GM19395 (cell line): Measurements from ENCODE around the gene PRAC1.

Experiments used
- ATAC-seq: cut with Tn5 transposase; IDR thresholded peaks from one replicate; pipeline ENCODE4 v1.9.1; 2021; ENCODE audit warnings: mild to moderate bottlenecking, moderate library complexity; ENCODE audit not compliant: unreplicated experiment

PRAC1 gene

DNA sequence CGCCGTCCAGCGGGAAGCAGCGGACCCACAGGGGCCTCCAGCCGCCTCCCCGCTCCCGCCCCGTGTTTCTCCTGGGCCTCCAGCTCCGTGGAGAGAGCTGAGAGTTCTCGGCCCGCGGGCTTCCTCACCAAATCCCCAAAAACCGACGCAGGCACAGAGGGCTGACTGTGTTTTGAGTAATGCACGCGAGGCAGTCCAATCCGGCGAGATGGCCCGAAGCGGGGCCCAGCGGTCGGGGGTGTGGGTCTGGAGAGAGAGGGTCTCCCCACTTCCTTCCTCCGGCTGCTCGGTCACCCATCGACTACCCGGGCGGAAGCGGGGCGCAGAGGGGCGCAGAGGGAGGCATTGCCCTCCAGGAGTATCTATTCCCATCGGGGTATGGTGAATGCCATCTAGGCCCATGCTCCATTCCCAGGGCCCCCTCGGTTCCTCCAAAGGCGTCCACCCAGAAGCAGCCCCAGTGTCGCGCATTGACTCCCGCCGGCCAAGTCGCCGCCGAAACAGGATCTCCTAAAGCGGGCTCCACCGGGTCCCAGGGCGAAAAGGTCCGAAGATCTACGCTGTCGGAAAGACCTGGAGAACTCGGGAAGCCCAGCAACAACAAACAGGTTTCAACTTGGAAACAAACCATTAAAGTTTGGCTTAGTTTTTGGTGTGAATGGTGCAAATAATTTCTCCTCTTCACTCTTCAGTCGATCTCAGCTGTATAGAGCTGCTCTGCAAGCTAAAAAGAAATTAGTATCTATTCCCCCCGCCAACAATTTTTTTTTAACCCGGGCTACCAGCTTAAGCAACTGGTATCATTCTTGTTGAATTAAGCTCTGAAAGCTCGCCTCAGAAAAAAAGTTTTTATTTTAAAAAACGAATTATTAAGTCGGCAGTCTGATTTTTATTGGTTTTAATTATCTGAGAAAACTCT is 25.4 kb upstream of the PRAC1 start:
- no peak for ATAC-seq

DNA sequence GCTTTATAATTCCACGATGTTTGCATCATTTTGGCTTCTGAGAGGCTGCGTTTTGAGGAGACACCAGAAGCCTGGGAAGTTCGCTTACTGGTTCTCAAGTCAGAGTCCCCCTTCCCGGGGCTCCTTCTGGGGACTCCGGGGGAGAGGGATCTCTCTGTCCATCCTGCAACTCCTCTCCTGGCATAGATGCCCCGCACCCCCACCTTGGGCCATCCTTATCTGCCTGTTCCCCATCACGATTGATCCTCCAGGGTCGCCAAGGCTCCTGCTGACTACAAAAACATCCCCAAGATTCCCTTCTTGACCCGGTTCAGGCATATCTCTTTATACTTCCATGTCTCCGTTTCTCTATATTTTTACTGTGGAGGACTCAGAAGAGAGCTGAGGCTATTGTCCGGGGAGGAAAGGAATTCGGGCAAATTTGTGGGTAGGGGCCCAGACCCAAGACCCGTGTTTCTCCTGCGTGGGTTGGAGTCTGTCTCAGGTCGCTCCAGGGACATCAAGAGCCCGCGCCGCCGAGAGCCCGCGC is 24.7 kb upstream of the PRAC1 start:
- ATAC-seq: no peak

DNA sequence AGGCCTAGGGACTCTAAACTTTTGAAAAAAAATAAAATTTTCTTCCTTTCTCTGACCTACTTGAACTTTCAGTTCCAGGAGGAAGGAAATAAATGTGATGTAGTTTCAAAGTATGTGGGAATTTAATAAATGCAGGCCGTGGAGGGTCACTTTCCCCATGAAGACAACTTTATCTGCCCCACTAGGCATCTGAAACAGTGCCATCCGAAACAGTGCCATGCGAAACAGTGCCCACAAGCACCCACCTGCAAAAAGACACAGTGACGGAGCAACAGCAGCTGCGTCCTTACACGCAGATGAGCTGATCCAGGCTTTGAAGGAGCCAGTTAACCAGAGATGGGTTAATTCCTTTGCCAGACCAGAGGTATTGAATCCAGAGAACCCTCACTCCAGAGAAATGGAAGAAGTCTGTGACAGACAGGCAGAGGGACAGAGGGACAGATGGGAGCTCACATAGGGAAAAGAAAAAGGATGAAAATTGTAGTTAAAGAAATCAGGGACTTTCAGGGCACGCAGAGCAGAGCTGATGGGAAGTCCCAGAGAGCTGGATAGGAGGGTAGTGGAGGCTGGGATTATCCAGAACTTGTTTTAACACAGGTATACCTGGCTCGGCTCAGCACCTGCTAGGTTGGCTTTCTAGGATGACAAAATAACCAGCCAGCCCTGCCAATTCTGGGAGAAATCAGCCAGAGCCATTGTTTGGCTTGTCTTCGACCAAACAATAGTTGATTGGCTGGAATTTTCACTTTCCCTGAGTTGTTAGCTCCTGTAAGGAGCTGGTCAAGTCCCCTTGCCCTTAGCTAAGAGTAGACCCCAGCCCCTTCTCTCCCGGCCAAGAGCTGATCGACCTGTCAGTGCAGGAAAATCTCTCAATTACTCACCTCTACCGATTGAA is 23.3 kb upstream of the PRAC1 start:
- no peak for ATAC-seq

DNA sequence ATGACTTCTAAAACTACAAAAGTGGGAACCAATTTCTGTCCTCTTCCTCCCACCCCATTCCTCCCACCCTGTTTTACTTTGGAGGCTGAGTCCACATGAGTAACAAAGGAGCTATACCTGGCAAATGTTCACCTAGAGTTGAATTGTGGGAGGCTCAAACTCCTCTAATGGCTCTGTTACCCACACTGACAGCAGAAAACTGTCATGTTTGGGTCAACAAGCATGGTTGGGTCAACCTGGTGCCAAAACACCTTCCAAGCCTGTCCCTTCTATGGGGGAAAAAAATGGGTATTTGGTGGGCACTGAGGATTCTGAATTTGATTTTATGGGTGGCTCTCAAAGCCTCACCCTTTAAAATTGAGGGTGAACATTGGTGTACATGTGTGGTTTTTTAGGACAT is 18.2 kb upstream of the PRAC1 start:
- ATAC-seq: no peak

DNA sequence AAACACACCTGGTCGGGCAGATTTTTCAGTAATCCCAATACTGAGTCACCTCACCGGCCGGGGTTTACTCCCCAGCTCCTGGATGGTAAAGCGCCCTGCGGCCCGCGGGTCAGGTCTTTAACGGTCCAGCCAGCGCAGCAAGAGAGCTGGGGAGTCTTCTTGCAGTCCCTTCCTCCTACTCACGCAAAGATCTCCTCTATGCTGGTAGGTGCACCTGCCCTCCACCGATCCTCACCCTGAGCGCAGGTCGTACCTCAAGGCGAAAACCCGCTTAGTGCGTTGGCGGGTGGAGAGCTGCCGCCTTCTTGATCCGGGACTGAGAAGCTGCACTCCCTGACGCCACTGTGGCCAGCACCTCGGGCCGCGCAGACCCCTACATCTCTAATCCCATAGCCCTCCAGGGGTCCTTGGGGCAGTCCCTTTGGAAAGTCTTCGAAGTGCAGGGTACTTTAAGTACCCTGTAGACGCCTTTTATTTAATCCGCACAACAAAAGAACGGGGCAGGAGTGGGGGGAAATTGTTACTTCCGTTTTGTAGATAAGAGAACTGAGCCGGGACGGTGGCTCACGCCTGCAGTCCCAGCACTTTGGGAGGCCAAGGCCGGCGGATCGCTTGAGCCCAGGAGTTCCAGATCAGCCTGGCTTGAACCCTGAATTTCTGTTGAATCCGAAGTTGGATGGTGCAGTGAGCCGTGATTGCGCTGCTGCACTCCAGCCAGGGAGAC is 16.6 kb upstream of the PRAC1 start:
- ATAC-seq: no peak

DNA sequence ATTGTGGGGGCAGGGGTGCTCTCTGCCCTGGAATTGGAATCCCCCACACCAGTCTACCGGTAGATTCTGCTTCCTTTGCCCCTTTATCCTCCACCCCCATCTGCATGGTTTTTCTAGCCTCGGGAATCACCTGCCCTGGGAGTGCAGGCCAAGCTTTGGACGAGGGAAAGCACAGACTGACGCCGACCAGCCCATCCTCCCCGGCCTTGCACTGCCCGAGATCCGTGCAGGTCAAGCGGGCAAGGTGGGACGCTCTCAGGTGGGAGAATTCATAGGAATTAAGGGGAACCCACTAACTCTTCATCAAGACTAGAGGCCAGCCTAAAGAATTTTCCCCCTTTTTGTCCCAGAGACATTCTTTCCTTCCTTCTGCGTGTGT is 16.1 kb upstream of the PRAC1 start:
- no peak for ATAC-seq

DNA sequence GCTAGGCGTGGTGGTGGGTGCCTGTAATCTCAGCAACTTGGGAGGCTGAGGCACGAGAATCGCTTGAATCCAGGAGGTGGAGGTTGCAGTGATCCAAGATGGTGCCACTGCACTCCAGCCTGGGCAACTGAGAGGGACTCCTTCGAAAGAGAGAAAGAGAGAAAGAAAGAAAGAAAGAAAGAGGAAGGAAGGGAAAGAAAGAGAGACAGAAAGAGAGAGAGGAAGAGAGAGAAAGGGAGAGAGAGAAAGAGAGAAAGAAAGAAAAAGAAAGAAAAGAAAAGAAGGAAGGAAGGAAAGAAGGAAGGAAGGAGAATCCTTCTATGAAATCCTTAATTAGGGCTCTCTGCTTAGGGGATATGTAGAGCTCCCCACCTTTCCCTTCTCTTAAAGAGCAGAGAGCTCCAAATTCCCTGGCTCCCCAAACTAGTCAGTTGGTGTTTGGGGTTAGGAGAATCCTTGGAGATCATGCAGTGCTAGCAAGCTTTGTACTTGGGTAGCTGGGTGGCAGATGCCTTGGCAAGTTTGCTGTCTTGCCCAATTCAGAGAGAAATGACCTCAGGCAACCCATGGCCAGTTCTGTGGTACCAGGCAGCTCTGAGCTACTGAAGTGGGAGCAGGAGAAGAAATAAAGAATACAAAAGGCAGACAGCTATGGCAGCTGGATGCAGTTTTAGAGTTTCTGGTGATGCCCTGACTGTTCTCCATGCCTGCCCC is 15.2 kb upstream of the PRAC1 start:
- no peak for ATAC-seq

DNA sequence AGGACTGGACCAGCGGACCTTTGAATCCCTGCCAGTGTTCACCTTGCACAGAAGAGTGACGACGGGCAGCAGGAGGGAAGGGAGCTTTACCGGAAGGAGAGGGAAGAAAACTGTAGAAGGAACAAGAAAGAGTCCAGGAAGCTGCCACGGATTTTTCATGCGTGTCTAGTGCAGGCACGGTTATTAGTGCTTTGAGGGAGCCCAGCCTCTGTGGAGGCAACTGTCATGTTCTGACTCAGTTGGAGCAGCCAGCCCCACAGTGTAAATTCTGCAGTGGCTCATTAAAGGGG is 12.7 kb upstream of the PRAC1 start:
- ATAC-seq: no peak

DNA sequence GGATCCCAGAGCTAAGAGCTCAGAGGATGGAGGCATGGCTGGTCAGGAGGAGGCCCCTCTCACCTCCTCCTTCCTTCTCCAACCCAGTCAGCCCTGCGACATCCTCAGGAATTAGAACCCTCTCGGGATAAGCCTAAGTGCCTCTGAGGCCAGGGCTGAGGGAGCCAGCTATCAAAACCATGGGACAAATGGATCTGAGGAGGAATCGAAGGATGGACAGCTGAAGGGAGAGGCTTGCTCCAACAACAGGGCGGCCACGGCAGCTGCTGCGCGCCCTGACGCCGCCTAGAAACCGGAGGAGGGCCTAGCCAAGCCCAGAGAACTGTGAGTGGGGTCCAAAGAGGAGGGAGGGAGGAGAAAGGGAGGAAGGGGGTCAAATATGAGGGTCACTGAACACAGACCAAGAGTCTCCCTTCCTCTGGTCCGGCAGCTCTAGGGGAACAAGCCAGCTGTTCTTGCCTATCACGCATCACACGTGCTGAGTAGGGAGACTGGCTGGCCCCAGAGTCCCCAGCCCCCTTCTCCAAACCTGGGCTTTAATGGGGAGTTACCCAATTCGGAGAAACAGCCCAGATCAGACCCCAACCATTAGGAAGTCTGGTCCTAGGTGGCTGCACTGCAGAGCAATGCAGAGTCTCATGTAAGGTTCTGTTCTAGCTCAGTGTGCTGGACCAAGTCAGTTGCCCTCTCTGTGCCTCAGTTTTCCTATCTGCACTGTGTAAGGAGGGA is 12.2 kb upstream of the PRAC1 start:
- ATAC-seq: no peak

DNA sequence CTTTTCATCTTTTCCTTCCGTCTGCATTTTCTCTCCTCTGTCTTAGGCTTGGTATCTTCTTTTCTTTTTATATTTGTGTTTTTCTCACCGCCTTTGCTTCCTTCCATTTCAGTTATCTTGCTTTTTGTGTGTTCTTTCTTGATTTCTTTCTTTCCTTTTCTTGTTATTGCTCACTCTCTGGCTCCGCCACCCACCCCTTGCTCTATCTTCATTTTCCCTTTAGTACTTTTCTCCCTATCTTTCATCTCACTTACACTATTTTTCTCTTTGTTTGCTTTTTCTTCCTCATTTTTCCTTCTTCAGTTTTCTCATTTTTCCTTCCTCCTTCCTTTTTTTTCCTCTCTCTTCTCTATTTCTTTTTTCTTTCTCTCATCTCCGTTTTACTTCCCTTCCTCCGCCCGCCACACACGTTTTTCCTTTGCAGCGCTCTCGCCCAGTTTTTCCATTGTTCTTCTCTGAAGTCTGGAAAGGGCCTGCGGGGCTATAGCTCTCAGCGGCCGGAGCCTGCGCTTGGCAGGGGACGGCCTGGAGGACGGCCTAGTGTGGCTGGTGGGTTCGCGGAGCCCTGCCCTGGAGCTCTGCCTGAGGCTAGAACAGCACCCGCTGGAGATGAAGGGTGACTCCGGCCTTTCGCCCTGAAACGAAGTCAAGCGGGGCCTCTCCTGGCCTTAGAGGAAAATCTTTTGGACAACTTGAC is 11.5 kb upstream of the PRAC1 start:
- no peak for ATAC-seq

DNA sequence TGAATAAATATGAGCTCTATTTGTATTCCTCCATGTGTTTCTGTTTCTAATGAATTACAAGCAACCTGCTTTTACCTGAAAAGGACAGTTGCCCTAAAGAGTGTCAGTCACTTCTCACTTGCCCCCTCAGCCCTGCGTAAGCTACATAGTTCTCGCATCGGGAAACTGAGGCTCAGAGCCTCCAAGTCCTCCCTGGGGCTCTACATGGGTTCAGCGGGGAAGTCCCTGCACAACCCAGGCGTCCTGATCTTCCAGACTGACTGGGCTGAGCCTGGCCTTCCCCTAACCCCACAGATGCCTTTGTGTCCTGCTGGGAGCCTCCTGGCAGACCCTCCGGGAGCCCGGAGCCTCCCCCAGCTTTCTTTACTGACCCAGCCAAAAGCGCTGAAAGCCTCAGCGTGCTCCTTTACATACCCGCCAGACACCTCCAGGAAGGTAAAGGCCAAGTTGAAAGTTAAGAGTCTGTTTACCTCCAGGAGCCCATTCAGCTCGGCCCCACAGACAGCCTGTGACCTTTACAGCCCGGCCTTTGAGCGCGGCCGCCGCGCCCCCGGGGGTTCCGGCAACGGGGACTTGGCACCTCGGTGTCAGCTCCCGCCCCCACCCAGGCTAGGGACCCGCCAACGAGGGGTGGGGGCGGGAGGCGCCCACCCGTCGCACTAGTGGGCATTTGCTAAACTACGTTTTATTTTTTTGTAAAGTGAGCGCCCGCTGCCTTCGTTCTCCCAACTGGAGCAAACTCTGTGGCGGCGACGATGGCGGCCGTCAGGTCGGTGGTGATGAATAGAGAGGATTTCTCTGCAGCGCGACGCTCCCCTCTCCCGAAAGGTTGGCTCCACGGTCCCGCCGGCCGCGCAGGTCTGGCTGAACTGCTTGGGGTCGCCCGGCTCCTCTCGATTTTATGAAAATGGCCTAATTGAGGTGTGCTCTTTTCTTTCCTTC is 10.6 kb upstream of the PRAC1 start:
- no peak for ATAC-seq

DNA sequence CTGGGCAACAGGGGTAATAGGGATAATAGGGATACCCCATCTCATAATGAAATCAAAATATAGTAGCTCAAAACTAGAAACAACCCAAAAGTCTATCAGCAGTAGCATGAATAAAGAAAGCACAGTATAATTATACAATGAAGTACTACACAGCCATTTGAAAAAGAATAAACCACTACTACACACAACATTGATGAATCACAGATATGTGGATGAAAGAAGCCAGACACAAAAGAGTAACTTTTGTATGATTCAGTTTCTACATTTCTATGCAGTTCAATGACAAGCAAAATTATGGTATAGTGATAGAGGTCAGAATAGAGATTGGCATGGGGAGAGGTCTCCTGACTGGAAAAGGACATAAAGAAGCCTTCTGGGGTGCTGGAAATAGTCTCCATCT is 9.0 kb upstream of the PRAC1 start:
- no peak for ATAC-seq

DNA sequence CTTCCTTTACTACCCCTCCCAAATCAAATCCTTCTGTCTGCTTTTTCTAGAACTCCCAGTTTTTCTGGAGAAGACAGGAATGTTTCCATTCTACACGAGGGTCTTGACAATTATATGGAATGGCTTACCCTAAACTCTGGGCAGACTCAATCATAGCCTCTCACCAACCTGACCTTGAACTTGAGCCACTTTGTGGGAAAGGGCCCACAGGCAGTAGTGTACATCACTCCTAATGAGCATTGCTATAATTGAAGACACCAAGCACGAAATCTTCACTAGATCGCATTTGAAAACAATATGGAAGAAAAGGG is 7.9 kb upstream of the PRAC1 start:
- no peak for ATAC-seq

DNA sequence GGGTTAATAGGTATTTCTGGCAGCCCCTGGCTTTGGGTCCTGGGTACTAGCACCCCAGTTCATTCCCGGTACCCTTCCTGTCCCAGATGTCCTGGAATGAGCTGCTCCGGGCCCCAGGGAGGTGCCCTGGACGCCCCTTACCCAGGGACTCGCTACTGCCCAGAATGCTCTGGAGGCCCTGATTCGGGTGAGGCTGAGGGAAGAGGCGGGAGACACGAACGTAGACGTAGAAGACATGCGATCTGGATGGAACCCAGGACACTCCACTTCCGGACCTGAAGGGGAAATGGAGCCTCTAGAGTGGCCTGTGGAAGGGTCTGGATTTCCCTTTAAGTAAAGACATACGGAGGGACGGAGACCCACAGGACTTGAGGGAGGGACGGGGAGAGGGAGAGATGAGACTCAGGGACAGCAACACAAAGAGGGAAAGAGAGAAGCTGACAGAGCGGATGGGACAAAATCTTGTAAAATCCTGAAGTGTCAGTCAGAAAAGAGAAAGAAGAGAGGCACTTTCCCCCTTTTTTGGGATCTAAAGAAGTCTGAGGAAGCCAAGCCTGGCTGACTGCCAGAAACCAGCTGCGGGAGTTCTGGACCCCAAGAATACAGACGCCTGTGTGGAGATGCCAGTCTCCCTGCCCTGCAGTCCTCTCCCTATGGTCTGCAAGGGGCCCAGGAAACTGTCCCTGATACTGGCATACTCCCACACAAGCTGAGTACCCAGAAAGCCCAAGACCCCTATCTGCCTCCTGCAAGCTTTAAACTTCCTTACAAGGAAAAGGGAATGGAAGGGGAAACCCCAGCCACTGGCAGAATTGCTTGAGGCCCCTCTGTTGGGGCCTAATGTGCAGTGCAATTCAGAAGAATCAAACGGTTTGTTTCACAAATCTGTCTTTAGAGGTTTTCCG is 7.3 kb upstream of the PRAC1 start:
- no peak for ATAC-seq

DNA sequence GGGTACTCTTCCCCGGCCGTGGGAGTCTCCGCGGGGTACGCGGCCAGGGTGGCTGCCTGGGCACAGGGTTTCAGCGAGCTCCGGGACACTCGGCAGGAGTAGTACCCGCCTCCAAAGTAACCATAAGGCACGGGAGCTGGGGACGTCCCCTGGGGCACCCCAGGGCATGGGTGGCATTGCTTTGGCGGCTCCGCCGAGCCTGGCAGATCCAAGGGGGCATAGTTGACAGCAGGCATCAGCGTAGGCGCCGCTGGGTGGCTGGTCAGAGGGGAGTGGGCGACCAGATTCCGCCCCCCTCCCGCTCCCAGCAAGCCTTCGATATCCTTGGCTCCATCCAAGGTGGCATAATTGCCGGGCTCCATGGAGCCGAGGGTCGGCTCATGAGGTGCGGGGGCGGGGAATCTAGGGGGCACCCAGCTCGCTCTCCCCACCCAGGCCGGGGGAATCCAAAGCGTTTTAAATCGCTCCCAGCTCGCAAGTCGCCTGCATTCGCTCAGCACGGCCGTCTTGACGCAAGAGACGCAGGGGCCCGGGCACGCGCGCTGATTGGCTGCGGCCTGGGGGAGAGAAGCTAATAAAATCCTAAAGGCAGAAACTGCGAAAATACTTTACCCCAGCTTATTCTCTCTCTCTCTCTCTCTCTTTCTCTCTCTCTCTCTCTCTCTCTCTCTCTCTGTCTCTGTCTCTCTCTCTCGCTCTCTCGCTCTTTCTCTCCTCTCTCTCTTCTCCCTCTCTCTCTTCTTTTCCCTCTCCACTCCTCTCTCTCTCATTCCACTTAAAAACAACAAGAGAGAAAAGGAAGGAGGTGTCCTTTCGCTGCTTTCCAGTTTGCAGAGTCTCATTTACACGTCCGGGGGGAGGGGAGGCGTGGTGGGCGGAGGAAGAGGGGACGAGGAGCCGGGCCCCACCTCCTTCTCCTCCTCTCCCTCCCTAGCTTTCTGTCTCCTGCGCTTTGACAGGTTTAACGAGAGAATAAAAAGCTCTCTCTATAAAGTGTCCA is 6.2 kb upstream of the PRAC1 start, which contains the start of gene HOXB13:
Gene HOXB13 (minus strand): TSS at position 519 of the 1,000 bp plus-strand sequence. CDS start 157 bp downstream, at position 362.
- ATAC-seq: no peak
